Chondrocyte (in vitro differentiated cells): ENCODE data around the gene ID3. TPM values are rescaled to one million over a fixed set of nuclear protein-coding genes. Genes with fewer than 3 reads are reported as not detected.
A peak's percentile ranks its signal among the peaks of the same experiment; 100 is the strongest.

ENCODE experiments used
- DNase-seq: peaks from one replicate; pipeline ENCODE4 v3.0.0; 2021; ENCODE audit warnings: mixed read lengths, low spot score
- H3K27ac Mint-ChIP-seq: one replicate; pipeline ENCODE4 v1.8.0; 2021; ENCODE audit warnings: mild to moderate bottlenecking, moderate library complexity, mixed read lengths; ENCODE audit not compliant: unreplicated experiment
- H3K27me3 Mint-ChIP-seq: 2 replicates; pipeline ENCODE4 v1.8.0; 2021; ENCODE audit warnings: low read depth, mixed read lengths
- H3K36me3 Mint-ChIP-seq: 2 replicates; pipeline ENCODE4 v1.8.0; 2021; ENCODE audit warnings: low read depth, mixed read lengths
- H3K4me1 Mint-ChIP-seq: 2 replicates; pipeline ENCODE4 v1.8.0; 2021; ENCODE audit warnings: low read depth, mild to moderate bottlenecking, mixed read lengths
- H3K4me3 Mint-ChIP-seq: one replicate; pipeline ENCODE4 v1.8.0; 2021; ENCODE audit warnings: mild to moderate bottlenecking, moderate library complexity, mixed read lengths; ENCODE audit not compliant: unreplicated experiment
- H3K9me3 Mint-ChIP-seq: 2 replicates; pipeline ENCODE4 v1.8.0; 2021; ENCODE audit warnings: low read depth, mixed read lengths
- CTCF ChIP-seq: fragments of 200-600 bp; sonication (generic); IDR thresholded peaks from 2 replicates; pipeline ENCODE4 v1.5.0; 2021; ENCODE audit warnings: antibody characterized with exemption, mild to moderate bottlenecking, moderate library complexity
- total RNA-seq: library from RNA; stranded (reverse); gene quantifications from 3 replicates; pipeline ENCODE4 v1.2.1, GENCODE V29; 2021

Gene ID3
- total RNA-seq, 1 donor from 2014 or later, result 81.8 TPM

- no peak for TF ChIP-seq CTCF
- no peak for DNase-seq
- Mint-ChIP-seq H3K27ac (peak overlapping the region; percentile 99), H3K36me3 (no peaks in the 10 kb centered on the region), H3K27me3 (no peaks in the 10 kb centered on the region), H3K4me3 (peak overlapping the region; percentile 17), H3K4me1 (peaks cover 59% of the 10 kb centered on the region), H3K9me3 (peaks cover 6% of the 10 kb centered on the region)
Observed at GRCh38 chr1:23578311-23578996, 19.2 kb upstream of the ID3 start.

GRCh38 chr1:23577056-23578004 lies 18.0 kb upstream of the ID3 start:
- peak overlapping the region; percentile 99 for H3K27ac Mint-ChIP-seq
- DNase-seq, result no peak
- peaks cover 6% of the 10 kb centered on the region for H3K9me3 Mint-ChIP-seq
- no peaks in the 10 kb centered on the region for H3K36me3 Mint-ChIP-seq
- H3K4me3 Mint-ChIP-seq, result peak overlapping the region; percentile 68
- TF ChIP-seq CTCF, result no peak
- peaks cover 56% of the 10 kb centered on the region for H3K4me1 Mint-ChIP-seq
- H3K27me3 Mint-ChIP-seq, result no peaks in the 10 kb centered on the region

- peak; percentile 13 for TF ChIP-seq CTCF
- peak overlapping the region; percentile 68 for H3K4me3 Mint-ChIP-seq
- peaks cover 6% of the 10 kb centered on the region for H3K9me3 Mint-ChIP-seq
- peak overlapping the region; percentile 99 for H3K27ac Mint-ChIP-seq
- DNase-seq, result no peak
- H3K36me3 Mint-ChIP-seq, result no peaks in the 10 kb centered on the region
- H3K27me3 Mint-ChIP-seq, result no peaks in the 10 kb centered on the region
- peaks cover 55% of the 10 kb centered on the region for H3K4me1 Mint-ChIP-seq
Observed at GRCh38 chr1:23576338-23577055, 17.2 kb upstream of the ID3 start.

GRCh38 chr1:23575226-23575810 lies 16.0 kb upstream of the ID3 start:
- Mint-ChIP-seq H3K36me3 (no peaks in the 10 kb centered on the region), H3K4me1 (peaks cover 53% of the 10 kb centered on the region), H3K4me3 (no peak overlapping the region), H3K27ac (peak overlapping the region; percentile 78), H3K9me3 (peaks cover 6% of the 10 kb centered on the region), H3K27me3 (no peaks in the 10 kb centered on the region)
- TF ChIP-seq CTCF, result no peak
- no peak for DNase-seq
